Natural killer cell treated with Interleukin-12 subunit alpha and Interleukin-12 subunit beta and Interleukin-15 and Interleukin-18, amount 100 ng/mL, for 72 hours (primary cell): ENCODE results near the gene NKX3-2. TPM values are rescaled to one million over a fixed set of nuclear protein-coding genes. Genes with fewer than 3 reads are reported as not detected.

Source experiments
- ATAC-seq, 2 donors: fragments of 150-1000 bp; cut with Tn5 transposase in 1 of 2; sonication (Bioruptor Pico), chemical (Tn5 transposase) in 1 of 2; 2 replicates each; pipeline ENCODE4 v1.10.0; 2021
- DNase-seq: peaks from one replicate; pipeline ENCODE4 v3.0.0; 2022; ENCODE audit warnings: low spot score
- H3K27ac Mint-ChIP-seq, 2 donors: 1 replicate in 1 of 2; 2 replicates in 1 of 2; pipeline ENCODE4 v1.8.0; 2022; ENCODE audit warnings: mixed read lengths in 2 of 2, mild to moderate bottlenecking in 1 of 2, moderate library complexity in 1 of 2
- H3K27me3 Mint-ChIP-seq, 2 donors: 1 replicate in 1 of 2; 2 replicates in 1 of 2; pipeline ENCODE4 v1.8.0; 2022; ENCODE audit warnings: mixed read lengths in 2 of 2
- H3K36me3 Mint-ChIP-seq: one replicate; pipeline ENCODE4 v1.8.0; 2022; ENCODE audit warnings: mixed read lengths
- H3K4me1 Mint-ChIP-seq, 2 donors: 1 replicate in 1 of 2; 2 replicates in 1 of 2; pipeline ENCODE4 v1.8.0; 2022; ENCODE audit warnings: low read depth in 2 of 2, mixed read lengths in 2 of 2, mild to moderate bottlenecking in 1 of 2
- H3K4me3 Mint-ChIP-seq: one replicate; pipeline ENCODE4 v1.8.0; 2022; ENCODE audit warnings: mixed read lengths
- H3K9me3 Mint-ChIP-seq: 2 replicates; pipeline ENCODE4 v1.8.0; 2022; ENCODE audit warnings: mixed read lengths
- total RNA-seq, 2 donors: library from RNA; stranded (reverse); gene quantifications; one replicate each; pipeline ENCODE4 v1.2.3, GENCODE V29; 2022

NKX3-2 gene
- total RNA-seq, 2 donors from 2014 or later, result not detected

DNA sequence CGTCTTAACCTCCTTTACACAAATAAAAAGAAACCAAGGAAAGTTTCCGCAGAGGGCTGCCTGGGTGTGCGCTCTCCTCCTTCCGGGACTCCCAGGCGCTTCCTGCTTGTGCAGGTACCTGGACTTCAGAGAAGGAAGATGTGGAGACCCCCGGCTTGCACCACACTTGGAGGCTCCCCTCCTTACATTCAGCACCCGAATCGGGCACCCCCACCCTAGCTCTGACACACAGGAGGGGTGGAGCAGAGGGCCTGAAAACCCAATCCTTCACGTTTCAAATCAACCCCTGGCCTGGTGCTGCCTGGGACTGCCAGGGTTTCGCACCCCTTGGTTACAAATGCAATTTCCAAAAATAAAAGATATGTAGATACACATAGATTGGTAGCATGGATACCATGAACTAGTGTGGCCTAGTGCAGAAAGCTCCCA lies 3.1 kb downstream of the NKX3-2 start:
- Mint-ChIP-seq H3K4me1 (peaks cover 19 to 23% of the 10 kb centered on the region in 2 donors), H3K36me3 (peaks cover 16% of the 10 kb centered on the region), H3K9me3 (peaks cover 3% of the 10 kb centered on the region), H3K27me3 (peaks cover 37 to 64% of the 10 kb centered on the region in 2 donors), H3K4me3 (peak overlapping the region; percentile 15), H3K27ac (no peak overlapping the region)
- no peak for ATAC-seq
- no peak for DNase-seq

- Mint-ChIP-seq H3K4me3 (no peak overlapping the region), H3K27me3 (peaks cover 34 to 60% of the 10 kb centered on the region in 2 donors), H3K36me3 (peaks cover 13% of the 10 kb centered on the region), H3K27ac (no peak overlapping the region), H3K9me3 (peaks cover 3% of the 10 kb centered on the region), H3K4me1 (peaks cover 16 to 21% of the 10 kb centered on the region in 2 donors)
- DNase-seq (no peak), ATAC-seq (no peak)
Observed at GRCh38 chr4:13540446-13541175, 3.7 kb downstream of the NKX3-2 start.

GRCh38 chr4:13539619-13540445 lies 4.5 kb downstream of the NKX3-2 start:
- Mint-ChIP-seq H3K36me3 (peaks cover 8% of the 10 kb centered on the region), H3K27ac (no peak overlapping the region), H3K9me3 (peaks cover 3% of the 10 kb centered on the region), H3K4me1 (peaks cover 12 to 15% of the 10 kb centered on the region in 2 donors), H3K27me3 (peaks cover 29 to 52% of the 10 kb centered on the region in 2 donors), H3K4me3 (no peak overlapping the region)
- ATAC-seq (no peak), DNase-seq (no peak)

GRCh38 chr4:13539047-13539618 lies 5.2 kb downstream of the NKX3-2 start:
- H3K27me3 Mint-ChIP-seq, result peaks cover 31 to 56% of the 10 kb centered on the region in 2 donors
- peaks cover 13 to 15% of the 10 kb centered on the region in 2 donors for H3K4me1 Mint-ChIP-seq
- ATAC-seq (no peak), DNase-seq (no peak)
- H3K36me3 Mint-ChIP-seq, result peaks cover 8% of the 10 kb centered on the region
- H3K27ac Mint-ChIP-seq, result peak overlapping the region in 1 of 2 donors; percentile 79
- peaks cover 3% of the 10 kb centered on the region for H3K9me3 Mint-ChIP-seq
- H3K4me3 Mint-ChIP-seq, result no peak overlapping the region

DNA sequence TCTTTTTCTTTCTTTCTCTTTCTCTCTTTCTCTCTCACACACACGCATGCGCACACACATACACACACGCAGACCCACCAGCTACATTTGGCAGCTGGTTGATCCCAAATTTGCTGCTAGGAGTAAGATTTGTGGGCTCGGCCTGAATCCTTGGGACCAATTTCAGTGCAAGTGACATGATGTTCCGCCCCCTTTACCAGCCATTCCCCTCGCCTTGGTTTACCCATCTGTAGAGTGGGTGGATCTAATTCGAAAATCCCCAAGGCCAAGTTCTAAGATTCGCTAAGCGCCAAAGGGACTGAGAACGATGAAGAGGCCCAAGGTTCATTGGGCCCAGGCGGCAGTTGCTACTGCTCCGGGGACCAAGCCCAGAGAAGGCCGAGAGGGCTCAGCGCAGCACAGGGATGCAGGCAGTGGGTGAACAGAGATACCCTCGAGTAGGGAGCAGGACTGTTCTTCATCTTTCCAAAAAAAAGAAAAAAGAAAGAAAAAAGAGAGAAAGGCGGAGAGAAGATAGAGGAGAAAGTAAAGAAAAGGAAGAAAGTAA lies 5.8 kb downstream of the NKX3-2 start:
- H3K4me3 Mint-ChIP-seq, result no peak overlapping the region
- H3K36me3 Mint-ChIP-seq, result peaks cover 8% of the 10 kb centered on the region
- peaks cover 13 to 15% of the 10 kb centered on the region in 2 donors for H3K4me1 Mint-ChIP-seq
- ATAC-seq (no peak), DNase-seq (no peak)
- peaks cover 3% of the 10 kb centered on the region for H3K9me3 Mint-ChIP-seq
- peak overlapping the region in 1 of 2 donors; percentile 79 for H3K27ac Mint-ChIP-seq
- H3K27me3 Mint-ChIP-seq, result peaks cover 37 to 61% of the 10 kb centered on the region in 2 donors

DNA sequence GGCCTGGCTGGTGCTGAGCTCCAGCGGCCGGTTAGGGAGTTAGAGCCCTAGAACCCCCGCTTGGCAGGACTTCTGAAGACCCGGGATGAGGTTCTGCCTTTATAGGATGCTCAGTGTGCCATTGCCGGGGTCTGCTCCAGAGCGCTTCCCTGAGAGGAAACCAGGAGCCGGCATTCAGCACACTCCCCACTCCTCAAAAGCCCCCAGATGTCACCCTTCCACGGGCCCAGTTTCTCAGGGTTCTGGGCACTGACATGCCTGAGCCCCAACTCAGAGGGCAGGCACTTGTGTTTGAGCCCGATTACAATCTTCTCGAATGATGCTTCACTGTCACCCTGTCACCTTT lies 6.5 kb downstream of the NKX3-2 start:
- Mint-ChIP-seq H3K9me3 (peaks cover 3% of the 10 kb centered on the region), H3K4me1 (peaks cover 12 to 15% of the 10 kb centered on the region in 2 donors), H3K27me3 (peaks cover 33 to 55% of the 10 kb centered on the region in 2 donors), H3K36me3 (peaks cover 8% of the 10 kb centered on the region), H3K27ac (no peak overlapping the region), H3K4me3 (no peak overlapping the region)
- no peak for DNase-seq
- no peak for ATAC-seq

DNA sequence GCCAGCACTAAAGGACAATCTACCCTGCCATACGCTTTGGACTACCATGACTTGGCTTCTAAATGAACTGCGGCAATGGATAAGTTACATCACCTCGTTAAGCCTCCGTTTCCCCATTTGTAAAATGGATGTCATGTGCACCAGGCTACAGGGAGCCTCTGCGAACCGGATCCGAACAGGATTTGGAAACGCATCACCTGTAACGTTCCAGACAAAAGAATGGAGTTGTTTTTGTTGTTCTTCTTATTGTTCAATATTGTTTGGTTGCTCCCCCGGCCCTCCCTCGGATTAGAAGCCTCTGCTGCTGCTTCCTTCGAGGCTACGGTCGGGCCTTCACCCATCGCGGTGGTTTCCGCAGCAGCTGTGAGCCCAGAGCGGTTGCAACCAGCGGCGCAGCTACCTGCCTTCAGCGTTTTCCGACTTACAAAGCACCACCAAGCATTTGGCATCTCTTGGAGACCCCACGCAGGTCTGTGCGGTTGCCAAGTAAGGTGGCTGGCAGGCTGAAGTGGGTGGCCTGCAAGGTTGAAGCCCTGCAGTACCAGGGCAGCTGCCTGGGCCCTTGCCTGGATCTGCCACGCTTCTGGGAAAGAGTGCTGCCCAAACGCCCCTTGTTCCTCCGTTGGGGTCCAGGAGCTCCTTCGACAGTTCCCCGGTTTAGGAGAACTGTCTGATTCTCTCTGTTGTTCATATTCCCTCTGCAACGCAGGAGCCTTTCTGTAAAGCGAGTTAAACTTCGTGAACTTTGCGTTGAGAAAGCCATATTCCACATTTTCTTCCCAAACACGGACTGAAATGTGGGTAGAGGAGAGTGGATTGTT lies 7.1 kb downstream of the NKX3-2 start:
- peaks cover 3% of the 10 kb centered on the region for H3K9me3 Mint-ChIP-seq
- no peak overlapping the region for H3K27ac Mint-ChIP-seq
- H3K27me3 Mint-ChIP-seq, result peaks cover 33 to 57% of the 10 kb centered on the region in 2 donors
- ATAC-seq, result no peak
- H3K36me3 Mint-ChIP-seq, result peaks cover 8% of the 10 kb centered on the region
- no peak overlapping the region for H3K4me3 Mint-ChIP-seq
- no peak for DNase-seq
- H3K4me1 Mint-ChIP-seq, result peaks cover 10 to 15% of the 10 kb centered on the region in 2 donors

DNA sequence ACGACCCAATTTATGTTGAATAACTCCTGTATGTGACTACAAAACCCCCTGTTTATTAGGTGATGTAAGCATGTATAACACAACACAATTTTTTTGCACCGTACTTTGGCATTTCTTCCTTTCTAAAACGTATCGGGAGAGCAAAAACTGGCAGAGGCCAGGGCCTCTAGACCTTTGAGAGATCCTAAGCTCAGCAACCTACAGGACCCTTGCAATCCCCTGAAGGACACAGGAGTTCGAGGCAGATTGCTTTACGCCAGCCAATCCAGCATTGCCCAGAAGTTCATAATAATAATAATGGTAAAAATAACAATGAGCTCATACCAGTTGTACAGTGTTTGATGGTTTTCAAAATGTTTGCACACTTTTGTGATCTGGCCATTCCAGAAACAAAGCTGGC lies 7.7 kb downstream of the NKX3-2 start:
- Mint-ChIP-seq H3K4me3 (no peak overlapping the region), H3K9me3 (peaks cover 3% of the 10 kb centered on the region), H3K4me1 (peaks cover 10 to 15% of the 10 kb centered on the region in 2 donors), H3K27ac (no peak overlapping the region), H3K36me3 (peaks cover 8% of the 10 kb centered on the region), H3K27me3 (peaks cover 34 to 63% of the 10 kb centered on the region in 2 donors)
- ATAC-seq, result no peak
- no peak for DNase-seq

GRCh38 chr4:13535708-13536361 lies 8.5 kb downstream of the NKX3-2 start:
- Mint-ChIP-seq H3K27me3 (peaks cover 40 to 67% of the 10 kb centered on the region in 2 donors), H3K36me3 (peaks cover 8% of the 10 kb centered on the region), H3K4me1 (peaks cover 13 to 16% of the 10 kb centered on the region in 2 donors), H3K4me3 (no peak overlapping the region), H3K27ac (no peak overlapping the region), H3K9me3 (peaks cover 3% of the 10 kb centered on the region)
- ATAC-seq, result no peak
- DNase-seq, result no peak

- ATAC-seq, result no peak
- Mint-ChIP-seq H3K9me3 (peaks cover 3% of the 10 kb centered on the region), H3K36me3 (peaks cover 8% of the 10 kb centered on the region), H3K27me3 (peaks cover 39 to 67% of the 10 kb centered on the region in 2 donors), H3K27ac (no peak overlapping the region), H3K4me1 (peaks cover 10 to 17% of the 10 kb centered on the region in 2 donors), H3K4me3 (no peak overlapping the region)
- no peak for DNase-seq
Observed at GRCh38 chr4:13535118-13535517, 9.2 kb downstream of the NKX3-2 start.

DNA sequence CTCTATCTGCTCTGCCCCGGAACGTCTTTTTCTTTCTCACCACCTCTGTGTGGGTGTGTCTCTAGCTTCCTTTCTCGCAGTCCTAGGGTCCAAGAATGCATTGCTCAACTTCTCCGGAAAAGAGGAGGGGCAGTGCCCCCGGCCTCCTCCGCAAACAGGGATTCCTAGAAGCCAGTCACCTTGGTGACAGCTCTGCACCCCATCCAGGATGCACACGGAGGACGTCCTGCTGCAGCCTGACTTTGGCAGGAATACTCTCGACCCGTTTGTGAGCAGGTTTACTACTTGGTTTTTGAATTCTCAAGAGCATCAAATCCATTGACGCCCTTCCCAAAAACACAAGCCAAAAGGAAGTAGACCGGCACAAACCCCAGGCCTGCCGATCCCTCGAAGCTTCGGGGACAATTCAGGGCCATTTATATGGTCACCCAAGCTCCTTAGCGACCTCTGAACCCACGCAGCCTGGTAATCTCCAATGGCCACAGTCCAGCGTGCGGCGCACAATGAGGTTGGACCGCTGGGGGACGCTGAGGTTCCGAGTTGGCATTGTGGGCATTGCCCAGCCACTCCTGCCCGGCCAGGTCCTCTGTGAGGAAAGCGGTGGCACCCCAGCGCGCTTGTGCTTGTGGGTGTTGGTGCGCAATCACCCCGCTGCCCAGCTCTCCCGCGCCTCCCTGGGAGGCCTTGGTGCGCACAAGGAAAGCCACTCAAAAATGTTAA lies 9.8 kb downstream of the NKX3-2 start:
- H3K9me3 Mint-ChIP-seq, result peaks cover 3% of the 10 kb centered on the region
- H3K4me3 Mint-ChIP-seq, result no peak overlapping the region
- peaks cover 42 to 67% of the 10 kb centered on the region in 2 donors for H3K27me3 Mint-ChIP-seq
- H3K36me3 Mint-ChIP-seq, result peaks cover 8% of the 10 kb centered on the region
- DNase-seq, result no peak
- peaks cover 10 to 17% of the 10 kb centered on the region in 2 donors for H3K4me1 Mint-ChIP-seq
- no peak for ATAC-seq
- H3K27ac Mint-ChIP-seq, result no peak overlapping the region

DNA sequence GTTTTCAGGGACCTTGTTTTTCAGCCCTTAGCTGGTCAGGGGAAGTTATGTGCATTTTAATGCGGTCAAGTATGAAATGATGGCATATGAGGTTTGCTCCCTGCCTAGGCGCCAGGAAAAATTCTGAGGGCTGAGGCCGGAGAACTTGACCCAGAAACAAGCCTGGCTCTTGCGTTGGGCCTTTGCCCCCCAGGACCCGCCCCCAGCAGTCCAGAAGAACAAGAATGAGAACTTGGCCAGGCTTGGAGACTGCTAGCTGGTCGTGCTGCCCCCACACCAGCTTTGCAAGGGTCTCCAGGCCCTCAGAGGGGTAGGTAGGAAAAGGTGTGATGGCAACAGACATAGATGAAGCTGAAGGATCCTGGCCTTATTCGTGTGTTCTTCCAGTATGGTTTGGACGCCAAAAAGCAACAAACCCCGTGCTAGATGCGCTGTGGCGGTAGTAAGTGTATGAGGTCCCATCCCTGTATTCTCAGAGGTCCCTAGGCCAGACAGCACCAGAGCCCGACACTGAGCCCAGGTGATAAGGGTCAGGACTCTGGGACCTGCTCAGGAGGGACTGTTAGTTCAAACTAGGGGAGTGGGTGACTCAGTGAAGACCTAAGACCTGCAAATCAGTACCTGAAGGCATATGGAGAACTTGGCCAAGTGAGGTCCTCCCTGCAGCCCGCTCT lies 10.5 kb downstream of the NKX3-2 start:
- Mint-ChIP-seq H3K9me3 (peaks cover 3% of the 10 kb centered on the region), H3K4me1 (peaks cover 10 to 21% of the 10 kb centered on the region in 2 donors), H3K27me3 (peaks cover 39 to 68% of the 10 kb centered on the region in 2 donors), H3K27ac (no peak overlapping the region), H3K36me3 (peaks cover 10% of the 10 kb centered on the region), H3K4me3 (no peak overlapping the region)
- ATAC-seq (no peak), DNase-seq (no peak)
